Neural progenitor cell (in vitro differentiated cells): ENCODE measurements around the gene GOLGA6L10. TPM values are rescaled to one million over a fixed set of nuclear protein-coding genes. Genes with fewer than 3 reads are reported as not detected.
"Not testable (repeated sequence)": the region's sequence is repeated elsewhere in the genome, so short reads cannot be mapped to it uniquely, and the experiment has no call there.

Experiments
- DNase-seq: peaks from one replicate; pipeline ENCODE4 v3.0.0-alpha.2; 2016; ENCODE audit warnings: low spot score
- H2AFZ ChIP-seq: fragments of 200-600 bp; sonication (generic); replicated peaks from 2 replicates; pipeline ENCODE4 v1.6.1; 2016; ENCODE audit warnings: antibody characterized with exemption
- H3F3A ChIP-seq: fragments of 200-600 bp; sonication (generic); 2 replicates; pipeline ENCODE4 v1.6.1; 2016; ENCODE audit warnings: antibody characterized with exemption, low read depth
- H3K27ac ChIP-seq: fragments of 200-600 bp; sonication (generic); 2 replicates; pipeline ENCODE4 v1.5.1; 2016; ENCODE audit warnings: mild to moderate bottlenecking
- H3K27me3 ChIP-seq: fragments of 200-600 bp; sonication (generic); 2 replicates; pipeline ENCODE4 v1.6.1; 2016; ENCODE audit warnings: mild to moderate bottlenecking, moderate library complexity
- H3K36me3 ChIP-seq: fragments of 200-600 bp; sonication (generic); 2 replicates; pipeline ENCODE4 v1.5.1; 2016
- H3K4me1 ChIP-seq: fragments of 200-600 bp; sonication (generic); 2 replicates; pipeline ENCODE4 v1.6.1; 2016; ENCODE audit warnings: mixed run types
- H3K4me2 ChIP-seq: fragments of 200-600 bp; sonication (generic); 2 replicates; pipeline ENCODE4 v1.6.1; 2016
- H3K4me3 ChIP-seq: fragments of 200-600 bp; sonication (generic); 2 replicates; pipeline ENCODE4 v1.5.1; 2016
- H3K79me2 ChIP-seq: fragments of 200-600 bp; sonication (generic); 2 replicates; pipeline ENCODE4 v1.6.1; 2016; ENCODE audit warnings: low read depth
- H3K9ac ChIP-seq: fragments of 200-600 bp; sonication (generic); 2 replicates; pipeline ENCODE4 v1.6.1; 2016
- H3K9me3 ChIP-seq: fragments of 200-600 bp; sonication (generic); 2 replicates; pipeline ENCODE4 v1.5.1; 2016; ENCODE audit warnings: low read depth
- H4K20me1 ChIP-seq: fragments of 200-600 bp; sonication (generic); 2 replicates; pipeline ENCODE4 v1.6.1; 2016; ENCODE audit warnings: low read depth
- H3K27ac Mint-ChIP-seq: 3 replicates; pipeline ENCODE4 v1.8.0; 2021; ENCODE audit warnings: mixed read lengths
- H3K27me3 Mint-ChIP-seq: 2 replicates; pipeline ENCODE4 v1.8.0; 2022; ENCODE audit warnings: low read depth, mild to moderate bottlenecking, inconsistent platforms, moderate library complexity, mixed read lengths; ENCODE audit not compliant: insufficient read depth
- H3K36me3 Mint-ChIP-seq: 3 replicates; pipeline ENCODE4 v1.8.0; 2021; ENCODE audit warnings: mixed read lengths
- H3K4me1 Mint-ChIP-seq: 3 replicates; pipeline ENCODE4 v1.8.0; 2021; ENCODE audit warnings: mixed read lengths
- H3K4me3 Mint-ChIP-seq: 3 replicates; pipeline ENCODE4 v1.8.0; 2021; ENCODE audit warnings: mild to moderate bottlenecking, moderate library complexity, mixed read lengths
- H3K9me3 Mint-ChIP-seq: 3 replicates; pipeline ENCODE4 v1.8.0; 2020; ENCODE audit warnings: mixed read lengths
- total RNA-seq: library from RNA; depleted of rRNA; stranded (reverse); fragments of >200 nt; gene quantifications from 2 replicates; pipeline ENCODE4 v1.2.3, GENCODE V29; 2015; ENCODE audit warnings: low replicate concordance

Gene GOLGA6L10
- total RNA-seq, 1 donor from 2014 or later, result 1.3 TPM

DNA sequence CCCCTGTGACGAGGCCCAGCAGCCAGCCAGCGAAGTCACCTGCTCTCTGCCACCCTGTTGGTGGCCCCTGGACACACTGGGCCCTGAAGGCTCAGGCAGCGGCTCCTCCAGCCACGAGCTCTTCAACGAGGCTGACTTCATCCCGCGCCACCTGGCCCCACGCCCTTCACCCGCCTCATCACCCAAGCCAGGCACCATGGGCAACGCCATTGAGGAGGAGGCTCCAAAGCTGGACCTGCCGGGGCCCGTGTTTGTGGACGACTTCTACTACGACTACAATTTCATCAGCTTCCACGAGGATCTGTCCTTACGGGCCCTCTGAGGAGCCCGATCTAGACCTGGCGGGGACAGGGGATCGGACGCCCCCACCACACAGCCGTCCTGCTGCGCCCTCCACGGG, 22.4 kb downstream of the GOLGA6L10 start:
- DNase-seq, H3K27ac ChIP-seq, H4K20me1 ChIP-seq, H3K27me3 ChIP-seq, H3K4me3 Mint-ChIP-seq, H3K4me2 ChIP-seq, H3K79me2 ChIP-seq, H3K9me3 ChIP-seq, H3K9ac ChIP-seq, H3K9me3 Mint-ChIP-seq, H3K36me3 Mint-ChIP-seq, H3K4me1 ChIP-seq, H3K27ac Mint-ChIP-seq, H2AFZ ChIP-seq, H3K36me3 ChIP-seq, H3K4me1 Mint-ChIP-seq, H3K27me3 Mint-ChIP-seq, H3K4me3 ChIP-seq, H3F3A ChIP-seq: not testable (repeated sequence)

DNA sequence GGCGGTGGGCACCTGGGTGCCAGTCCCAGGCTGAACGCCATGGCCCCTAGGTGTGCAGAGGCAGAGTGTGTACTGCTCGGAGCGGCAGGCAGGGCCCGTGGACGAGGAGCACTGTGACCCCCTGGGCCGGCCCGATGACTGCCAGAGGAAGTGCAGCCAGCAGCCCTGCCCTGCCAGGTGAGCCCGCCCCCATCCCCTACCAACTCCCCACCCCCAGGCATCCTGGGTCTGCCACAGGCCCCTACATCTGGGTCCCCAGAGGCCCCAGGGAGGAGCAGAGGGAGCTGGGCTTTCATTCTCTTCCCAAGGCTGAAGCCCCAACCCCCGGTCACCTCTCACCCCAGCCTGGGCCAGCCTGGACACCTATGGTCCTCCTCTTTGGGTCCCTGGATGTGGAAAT, 23.6 kb downstream of the GOLGA6L10 start:
- H4K20me1 ChIP-seq, H3K79me2 ChIP-seq, H3K27ac Mint-ChIP-seq, H3K36me3 ChIP-seq, H3K4me3 Mint-ChIP-seq, H3K4me1 Mint-ChIP-seq, H3K27me3 ChIP-seq, H2AFZ ChIP-seq, H3K9ac ChIP-seq, H3K36me3 Mint-ChIP-seq, H3K4me2 ChIP-seq, H3F3A ChIP-seq, DNase-seq, H3K4me3 ChIP-seq, H3K27ac ChIP-seq, H3K4me1 ChIP-seq, H3K9me3 Mint-ChIP-seq, H3K9me3 ChIP-seq, H3K27me3 Mint-ChIP-seq: not testable (repeated sequence)

DNA sequence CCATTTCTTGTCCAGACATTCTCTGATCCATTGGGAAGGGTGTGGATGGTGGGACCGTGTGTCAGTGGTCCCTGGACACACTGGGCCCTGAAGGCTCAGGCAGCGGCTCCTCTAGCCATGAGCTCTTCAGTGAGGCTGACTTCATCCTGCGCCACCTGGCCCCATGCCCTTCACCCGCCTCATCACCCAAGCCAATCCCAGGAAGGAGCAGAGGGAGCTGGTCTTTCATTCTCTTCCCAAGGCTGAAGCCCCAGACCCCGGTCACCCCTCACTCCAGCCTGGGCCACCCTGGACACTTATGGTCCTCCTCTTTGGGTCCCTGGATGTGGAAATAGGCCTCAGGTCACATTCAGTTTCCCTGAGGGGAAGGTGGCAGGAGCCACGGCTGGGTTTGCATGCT, 24.4 kb downstream of the GOLGA6L10 start:
- H3K9me3 ChIP-seq, H3K4me3 ChIP-seq, DNase-seq, H3K4me1 ChIP-seq, H3K27me3 Mint-ChIP-seq, H3K4me2 ChIP-seq, H4K20me1 ChIP-seq, H3K36me3 ChIP-seq, H3K79me2 ChIP-seq, H3K9me3 Mint-ChIP-seq, H3K27ac ChIP-seq, H3K4me3 Mint-ChIP-seq, H3F3A ChIP-seq, H3K9ac ChIP-seq, H3K27me3 ChIP-seq, H3K4me1 Mint-ChIP-seq, H2AFZ ChIP-seq, H3K36me3 Mint-ChIP-seq, H3K27ac Mint-ChIP-seq: not testable (repeated sequence)

DNA sequence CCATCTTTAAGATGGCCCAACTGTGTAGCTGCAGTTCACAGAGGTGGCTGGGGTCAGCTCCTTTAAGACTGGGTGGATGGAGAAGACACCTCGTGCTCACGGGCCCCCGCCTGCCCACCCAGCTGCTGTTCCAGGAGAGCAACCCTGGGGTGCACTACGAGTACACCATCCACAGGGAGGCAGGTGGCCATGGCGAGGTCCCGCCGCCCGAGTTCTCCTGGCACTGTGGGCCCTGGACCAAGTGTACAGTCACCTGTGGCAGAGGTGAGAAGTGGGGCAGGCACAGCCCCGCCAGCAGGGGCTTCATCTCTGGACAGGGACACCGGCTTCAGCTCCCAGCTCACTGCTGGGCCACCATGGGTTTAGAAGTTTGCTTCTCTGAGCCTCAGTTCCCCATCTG, 26.8 kb downstream of the GOLGA6L10 start:
- not testable (repeated sequence) for H3K9me3 Mint-ChIP-seq, H3K9me3 ChIP-seq, H3K36me3 Mint-ChIP-seq, DNase-seq, H4K20me1 ChIP-seq, H3K27me3 ChIP-seq, H3K9ac ChIP-seq, H3K36me3 ChIP-seq, H3F3A ChIP-seq, H3K27me3 Mint-ChIP-seq, H3K4me3 ChIP-seq, H3K4me3 Mint-ChIP-seq, H3K4me2 ChIP-seq, H3K27ac Mint-ChIP-seq, H3K4me1 Mint-ChIP-seq, H3K4me1 ChIP-seq, H3K27ac ChIP-seq, H3K79me2 ChIP-seq, H2AFZ ChIP-seq

DNA sequence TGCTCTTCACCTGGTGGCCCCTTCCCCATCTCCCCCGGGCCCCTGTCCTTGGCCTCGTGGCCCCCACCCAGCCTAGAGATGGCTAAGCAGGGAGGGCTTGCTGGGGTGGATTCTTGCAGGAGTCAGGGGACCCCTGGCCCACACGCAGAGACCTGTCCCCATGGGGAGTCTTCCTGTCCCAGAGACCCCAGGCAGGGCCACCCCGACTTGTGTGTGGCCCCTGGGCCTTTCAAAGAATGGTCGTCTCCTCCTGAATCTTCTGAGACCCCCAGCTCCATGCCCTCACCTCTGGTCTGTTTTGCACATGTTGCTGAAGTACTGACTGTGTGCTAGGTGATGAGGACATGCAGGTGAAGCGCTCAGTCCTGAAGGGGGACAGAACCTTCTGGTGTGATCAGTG, 28.4 kb downstream of the GOLGA6L10 start:
- not testable (repeated sequence) for H3K27ac ChIP-seq, H3K4me1 ChIP-seq, DNase-seq, H3K4me1 Mint-ChIP-seq, H3K79me2 ChIP-seq, H3F3A ChIP-seq, H3K27me3 ChIP-seq, H3K4me2 ChIP-seq, H3K4me3 Mint-ChIP-seq, H3K27me3 Mint-ChIP-seq, H3K4me3 ChIP-seq, H3K9ac ChIP-seq, H3K27ac Mint-ChIP-seq, H4K20me1 ChIP-seq, H2AFZ ChIP-seq, H3K9me3 ChIP-seq, H3K9me3 Mint-ChIP-seq, H3K36me3 ChIP-seq, H3K36me3 Mint-ChIP-seq

DNA sequence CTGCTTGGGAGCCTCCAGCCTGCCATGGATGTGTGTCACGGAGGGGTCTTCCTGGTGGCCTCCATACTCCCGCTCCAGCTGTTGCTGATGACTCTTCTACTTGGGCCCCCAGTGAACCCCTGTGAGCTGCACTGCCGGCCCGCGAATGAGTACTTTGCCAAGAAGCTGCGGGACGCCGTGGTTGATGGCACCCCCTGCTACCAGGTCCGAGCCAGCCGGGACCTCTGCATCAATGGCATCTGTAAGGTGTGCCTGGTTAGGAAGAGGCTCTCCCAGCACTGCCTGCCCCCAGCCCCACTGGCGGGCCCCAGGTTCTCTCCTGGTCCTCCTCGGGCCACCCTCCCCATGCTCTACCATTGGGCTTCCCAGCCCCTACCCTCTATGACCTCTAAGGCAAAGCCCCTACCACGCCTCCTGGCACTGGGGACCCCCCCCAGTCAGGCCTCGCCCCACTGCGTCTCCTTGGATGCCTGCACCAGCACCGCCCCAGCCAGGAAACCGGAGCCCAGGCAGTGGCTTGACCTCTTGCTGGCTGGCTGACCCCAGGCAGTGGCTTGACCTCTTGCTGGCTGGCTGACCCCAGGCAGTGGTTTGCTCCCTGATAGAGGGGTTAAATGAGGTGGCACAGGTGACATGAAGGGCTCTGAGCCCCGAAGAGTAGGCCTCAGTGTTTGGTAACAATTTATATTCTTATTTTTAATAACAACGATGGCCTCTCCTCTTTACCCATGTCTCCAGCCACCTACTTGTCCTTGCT, 29.6 kb downstream of the GOLGA6L10 start:
- H3K36me3 Mint-ChIP-seq, H3K4me3 Mint-ChIP-seq, H3K9me3 ChIP-seq, H4K20me1 ChIP-seq, H2AFZ ChIP-seq, DNase-seq, H3K27ac Mint-ChIP-seq, H3K9ac ChIP-seq, H3K4me2 ChIP-seq, H3K79me2 ChIP-seq, H3K9me3 Mint-ChIP-seq, H3K4me1 Mint-ChIP-seq, H3K27me3 Mint-ChIP-seq, H3K36me3 ChIP-seq, H3K4me3 ChIP-seq, H3K4me1 ChIP-seq, H3K27me3 ChIP-seq, H3K27ac ChIP-seq, H3F3A ChIP-seq: not testable (repeated sequence)

DNA sequence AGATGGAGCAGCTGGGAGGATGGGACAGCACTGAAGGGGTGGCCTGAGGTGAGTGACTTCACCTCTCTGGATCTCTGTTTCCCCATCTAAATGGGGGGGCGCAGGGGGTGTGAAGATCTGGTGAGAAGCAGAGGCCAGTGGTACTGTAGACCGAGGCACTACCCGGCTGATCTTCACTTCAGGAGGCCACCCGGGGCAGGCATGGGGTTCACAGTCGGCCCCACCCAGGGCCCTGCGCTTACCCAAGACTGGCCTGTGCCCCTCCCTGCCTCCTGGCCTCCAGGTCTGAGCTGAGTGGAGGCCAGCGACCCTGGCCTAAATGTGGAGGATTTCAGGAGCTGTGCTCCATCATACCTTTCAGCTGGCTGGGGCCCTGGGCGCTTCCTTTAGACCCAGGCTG, 31.0 kb downstream of the GOLGA6L10 start:
- DNase-seq, H3K4me2 ChIP-seq, H3K9ac ChIP-seq, H3K27ac ChIP-seq, H2AFZ ChIP-seq, H3K4me1 Mint-ChIP-seq, H4K20me1 ChIP-seq, H3K4me1 ChIP-seq, H3K4me3 Mint-ChIP-seq, H3K9me3 Mint-ChIP-seq, H3K27me3 ChIP-seq, H3F3A ChIP-seq, H3K79me2 ChIP-seq, H3K27me3 Mint-ChIP-seq, H3K4me3 ChIP-seq, H3K36me3 Mint-ChIP-seq, H3K27ac Mint-ChIP-seq, H3K36me3 ChIP-seq, H3K9me3 ChIP-seq: not testable (repeated sequence)

DNA sequence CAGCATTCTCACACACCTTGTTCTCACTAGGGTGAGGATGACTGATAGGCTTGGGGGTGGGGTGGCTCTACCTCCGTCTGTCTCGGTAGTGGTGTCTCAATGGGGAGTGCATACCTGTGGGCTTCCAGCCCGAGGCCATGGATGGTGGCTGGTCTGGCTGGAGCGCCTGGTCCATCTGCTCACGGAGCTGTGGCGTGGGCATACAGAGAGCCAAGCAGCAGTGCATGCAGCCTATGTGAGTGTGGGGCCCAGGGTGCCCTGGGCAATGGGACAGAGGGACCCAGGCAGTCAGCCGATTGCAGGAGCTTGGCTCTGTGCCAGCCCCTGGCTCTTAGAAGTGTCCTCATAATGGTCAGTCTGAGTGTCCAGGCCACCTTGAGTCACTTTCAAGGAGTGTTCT, 31.8 kb downstream of the GOLGA6L10 start:
- H3K9ac ChIP-seq, DNase-seq, H3K27ac ChIP-seq, H3K4me3 Mint-ChIP-seq, H3K9me3 ChIP-seq, H3K27me3 ChIP-seq, H3K27ac Mint-ChIP-seq, H3K9me3 Mint-ChIP-seq, H3K4me3 ChIP-seq, H3K36me3 Mint-ChIP-seq, H4K20me1 ChIP-seq, H3K4me2 ChIP-seq, H2AFZ ChIP-seq, H3K4me1 ChIP-seq, H3K36me3 ChIP-seq, H3K27me3 Mint-ChIP-seq, H3K79me2 ChIP-seq, H3K4me1 Mint-ChIP-seq, H3F3A ChIP-seq: not testable (repeated sequence)
